ENCODE results near the gene PCSK1N.

The PCSK1N gene

DNA sequence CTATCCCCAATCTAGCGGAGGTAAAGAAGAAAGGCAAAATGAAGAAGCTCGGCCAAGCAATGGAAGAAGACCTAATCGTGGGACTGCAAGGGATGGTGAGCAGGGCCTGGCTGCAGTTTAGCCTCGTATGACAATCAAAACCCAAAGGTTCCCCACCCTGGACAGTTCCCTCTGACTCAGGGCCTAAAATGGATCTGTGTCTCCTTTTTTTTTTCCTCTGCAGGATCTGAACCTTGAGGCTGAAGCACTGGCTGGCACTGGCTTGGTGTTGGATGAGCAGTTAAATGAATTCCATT, 32.6 kb downstream of the PCSK1N start:
- TF ChIP-seq, protein P1, sequence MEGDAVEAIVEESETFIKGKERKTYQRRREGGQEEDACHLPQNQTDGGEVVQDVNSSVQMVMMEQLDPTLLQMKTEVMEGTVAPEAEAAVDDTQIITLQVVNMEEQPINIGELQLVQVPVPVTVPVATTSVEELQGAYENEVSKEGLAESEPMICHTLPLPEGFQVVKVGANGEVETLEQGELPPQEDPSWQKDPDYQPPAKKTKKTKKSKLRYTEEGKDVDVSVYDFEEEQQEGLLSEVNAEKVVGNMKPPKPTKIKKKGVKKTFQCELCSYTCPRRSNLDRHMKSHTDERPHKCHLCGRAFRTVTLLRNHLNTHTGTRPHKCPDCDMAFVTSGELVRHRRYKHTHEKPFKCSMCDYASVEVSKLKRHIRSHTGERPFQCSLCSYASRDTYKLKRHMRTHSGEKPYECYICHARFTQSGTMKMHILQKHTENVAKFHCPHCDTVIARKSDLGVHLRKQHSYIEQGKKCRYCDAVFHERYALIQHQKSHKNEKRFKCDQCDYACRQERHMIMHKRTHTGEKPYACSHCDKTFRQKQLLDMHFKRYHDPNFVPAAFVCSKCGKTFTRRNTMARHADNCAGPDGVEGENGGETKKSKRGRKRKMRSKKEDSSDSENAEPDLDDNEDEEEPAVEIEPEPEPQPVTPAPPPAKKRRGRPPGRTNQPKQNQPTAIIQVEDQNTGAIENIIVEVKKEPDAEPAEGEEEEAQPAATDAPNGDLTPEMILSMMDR (conservative IDR thresholded peaks at IDR 0.05; ENCODE audit: low read depth, low read length) = no peak
- DNase-seq (ENCODE audit: low read depth) = peak; percentile 1
- H3K4me3 ChIP-seq (ENCODE audit: low read depth, low read length) = peak overlapping the region; percentile 73

DNA sequence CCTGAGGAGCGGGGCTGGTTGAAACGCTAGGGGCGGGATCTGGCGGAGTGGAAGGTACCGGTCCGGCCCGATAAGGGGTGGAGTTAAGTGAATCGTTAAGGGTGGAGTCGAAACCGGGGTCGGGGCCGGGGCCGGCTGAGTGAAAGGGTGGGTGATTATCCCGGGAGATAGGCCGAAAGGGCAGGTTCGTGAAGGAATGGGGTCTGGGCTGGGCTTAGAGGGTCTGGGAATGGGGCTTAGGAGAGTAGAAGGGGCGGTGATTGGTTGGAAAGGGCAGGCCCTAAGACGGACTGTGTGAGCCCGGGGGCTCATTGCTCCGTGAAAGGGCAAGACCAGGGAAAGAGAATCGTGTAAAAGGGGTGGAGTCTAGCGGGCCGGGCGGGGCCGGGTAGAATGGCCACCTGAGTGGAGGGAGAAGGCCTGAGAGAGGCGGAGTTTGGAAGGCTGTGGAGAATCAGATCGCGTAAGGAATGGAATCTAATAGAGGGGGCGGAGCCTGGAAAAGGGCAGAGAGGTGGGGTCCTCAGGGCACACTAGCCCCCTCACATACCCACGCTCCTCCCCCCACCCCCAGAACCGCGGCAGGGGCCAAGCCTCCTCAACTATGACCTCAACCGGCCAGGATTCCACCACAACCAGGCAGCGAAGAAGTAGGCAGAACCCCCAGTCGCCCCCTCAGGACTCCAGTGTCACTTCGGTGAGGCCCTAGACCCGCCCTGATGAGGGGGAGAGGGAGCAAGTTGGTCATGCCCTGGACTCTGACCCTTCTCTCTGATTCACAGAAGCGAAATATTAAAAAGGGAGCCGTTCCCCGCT, 33.1 kb downstream of the PCSK1N start:
- DNase-seq (ENCODE audit: low read depth) = peak; percentile 85
- TF ChIP-seq, protein P1 (conservative IDR thresholded peaks at IDR 0.05; ENCODE audit: low read depth, low read length) = no peak
- H3K4me3 ChIP-seq (ENCODE audit: low read depth, low read length) = peak overlapping the region; percentile 73

DNA sequence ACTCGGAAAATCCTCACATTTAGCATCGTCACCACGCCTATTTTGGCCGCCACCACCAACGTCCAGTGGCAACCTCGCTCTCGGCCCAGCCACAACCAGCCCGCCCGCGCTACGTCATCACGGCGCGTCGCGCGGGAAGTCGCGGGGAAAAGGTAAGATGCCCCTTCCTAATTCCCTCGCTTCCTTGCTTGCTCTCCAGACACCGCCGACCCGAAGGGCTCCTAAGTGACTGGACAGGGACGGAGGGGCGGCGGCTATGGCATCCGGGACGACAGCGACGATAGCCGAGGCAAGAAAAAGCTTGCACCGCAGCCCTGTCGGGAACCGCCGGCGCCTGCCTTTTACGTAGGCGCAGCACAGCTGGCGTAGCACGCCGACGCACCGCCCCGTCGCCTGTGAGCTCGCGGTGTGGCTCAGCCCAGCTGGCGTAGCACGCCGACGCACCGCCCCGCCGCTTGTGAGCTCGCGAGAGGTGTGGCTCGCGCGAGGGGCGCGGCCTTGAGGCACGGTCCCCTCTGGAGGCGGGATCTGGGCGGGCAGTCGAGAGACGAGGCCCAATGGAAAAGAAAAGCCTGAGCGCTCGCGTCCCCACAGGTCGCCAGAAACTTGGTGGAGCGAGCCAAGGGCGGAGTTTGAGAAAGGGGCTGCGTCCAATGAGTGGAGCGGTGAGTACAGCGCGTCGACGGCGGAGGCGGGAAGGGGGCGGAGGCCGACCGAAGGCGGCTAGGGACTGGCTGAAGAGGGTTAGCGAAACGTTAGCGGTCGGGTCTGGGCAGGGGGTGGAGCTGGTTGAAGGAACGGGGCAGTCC, 33.9 kb downstream of the PCSK1N start, which contains the start of gene HDAC6:
Gene HDAC6 (plus strand): TSS at position 788 of the 809 bp plus-strand sequence. CDS start 626 bp downstream, outside the sequence.
- peak; percentile 99 for DNase-seq (ENCODE audit: low read depth)
- TF ChIP-seq, protein P1 (conservative IDR thresholded peaks at IDR 0.05; ENCODE audit: low read depth, low read length) = no peak
- peak within 1 kb of the TSS; percentile 75 for H3K4me3 ChIP-seq (ENCODE audit: low read depth, low read length)

- TF ChIP-seq, protein P1 (conservative IDR thresholded peaks at IDR 0.05; ENCODE audit: low read depth, low read length) = no peak
- DNase-seq (ENCODE audit: low read depth) = peak; percentile 0
- peak overlapping the region; percentile 75 for H3K4me3 ChIP-seq (ENCODE audit: low read depth, low read length)
Measured at GRCh38 chrX:48800574-48801279, 34.7 kb downstream of the PCSK1N start.

GRCh38 chrX:48798318-48798717, 37.1 kb downstream of the PCSK1N start:
- DNase-seq (ENCODE audit: low read depth) = no peak
- TF ChIP-seq, protein P1 (conservative IDR thresholded peaks at IDR 0.05; ENCODE audit: low read depth, low read length) = no peak
- H3K4me3 ChIP-seq (ENCODE audit: low read depth, low read length) = no peak overlapping the region

- TF ChIP-seq, protein P1 (conservative IDR thresholded peaks at IDR 0.05; ENCODE audit: low read depth, low read length) = no peak
- H3K4me3 ChIP-seq (ENCODE audit: low read depth, low read length) = no peak overlapping the region
- peak; percentile 69 for DNase-seq (ENCODE audit: low read depth)
Measured at GRCh38 chrX:48794911-48795515, 40.4 kb downstream of the PCSK1N start.

All from choroid plexus epithelial cell (primary cell).